Fibroblast of the aortic adventitia (primary cell): ENCODE measurements around the gene CEP164. TPM values are rescaled to one million over a fixed set of nuclear protein-coding genes. Genes with fewer than 3 reads are reported as not detected.

Source experiments
- DNase-seq: peaks from one replicate; pipeline ENCODE4 v3.0.0-alpha.2; 2010; ENCODE audit warnings: low read depth
- H3K4me3 ChIP-seq: 2 replicates; pipeline ENCODE4 v1.5.1; 2011; ENCODE audit warnings: low read depth, mild to moderate bottlenecking, control low read depth, low read length, moderate library complexity
- total RNA-seq: library from RNA; depleted of rRNA; stranded (reverse); fragments of >200 nt; gene quantifications from 2 replicates; pipeline ENCODE4 v1.2.3, GENCODE V29; 2012; ENCODE audit warnings: low replicate concordance
- TF ChIP-seq, protein P1 (sequence below): IDR thresholded peaks from 2 replicates; pipeline ENCODE4 v1.5.1; 2011; ENCODE audit warnings: mild to moderate bottlenecking, low read length, control low read depth, inconsistent platforms; ENCODE audit not compliant: insufficient read depth

The CEP164 gene
- total RNA-seq, 1 donor: 38.5 TPM

GRCh38 chr11:117382746-117383145 is 55.1 kb downstream of the CEP164 start:
- no peak for DNase-seq
- no peak overlapping the region for H3K4me3 ChIP-seq
- TF ChIP-seq, protein P1, sequence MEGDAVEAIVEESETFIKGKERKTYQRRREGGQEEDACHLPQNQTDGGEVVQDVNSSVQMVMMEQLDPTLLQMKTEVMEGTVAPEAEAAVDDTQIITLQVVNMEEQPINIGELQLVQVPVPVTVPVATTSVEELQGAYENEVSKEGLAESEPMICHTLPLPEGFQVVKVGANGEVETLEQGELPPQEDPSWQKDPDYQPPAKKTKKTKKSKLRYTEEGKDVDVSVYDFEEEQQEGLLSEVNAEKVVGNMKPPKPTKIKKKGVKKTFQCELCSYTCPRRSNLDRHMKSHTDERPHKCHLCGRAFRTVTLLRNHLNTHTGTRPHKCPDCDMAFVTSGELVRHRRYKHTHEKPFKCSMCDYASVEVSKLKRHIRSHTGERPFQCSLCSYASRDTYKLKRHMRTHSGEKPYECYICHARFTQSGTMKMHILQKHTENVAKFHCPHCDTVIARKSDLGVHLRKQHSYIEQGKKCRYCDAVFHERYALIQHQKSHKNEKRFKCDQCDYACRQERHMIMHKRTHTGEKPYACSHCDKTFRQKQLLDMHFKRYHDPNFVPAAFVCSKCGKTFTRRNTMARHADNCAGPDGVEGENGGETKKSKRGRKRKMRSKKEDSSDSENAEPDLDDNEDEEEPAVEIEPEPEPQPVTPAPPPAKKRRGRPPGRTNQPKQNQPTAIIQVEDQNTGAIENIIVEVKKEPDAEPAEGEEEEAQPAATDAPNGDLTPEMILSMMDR: no peak

DNA sequence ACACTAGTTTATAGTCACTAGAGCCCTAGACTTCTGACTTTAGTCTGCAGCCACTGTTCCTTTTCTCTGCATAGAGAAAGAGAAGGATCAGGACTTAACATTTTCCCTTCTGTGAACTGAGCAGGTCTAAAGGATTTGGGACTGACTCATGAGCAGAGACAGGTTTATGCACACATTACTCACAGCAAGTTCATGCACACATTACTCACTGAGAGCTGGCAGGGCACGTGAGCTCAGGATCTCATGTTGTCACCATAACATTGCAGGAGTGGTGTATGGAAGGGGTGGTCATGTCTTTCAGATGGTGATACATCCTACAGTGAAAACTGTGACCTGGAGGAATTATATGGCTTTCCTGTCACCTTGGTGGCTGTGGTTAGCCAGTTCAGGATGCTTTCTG is 56.4 kb downstream of the CEP164 start:
- TF ChIP-seq, protein P1: no peak
- no peak overlapping the region for H3K4me3 ChIP-seq
- peak; percentile 73 for DNase-seq

GRCh38 chr11:117385471-117385870 is 57.8 kb downstream of the CEP164 start:
- no peak overlapping the region for H3K4me3 ChIP-seq
- TF ChIP-seq, protein P1: no peak
- DNase-seq: no peak

DNA sequence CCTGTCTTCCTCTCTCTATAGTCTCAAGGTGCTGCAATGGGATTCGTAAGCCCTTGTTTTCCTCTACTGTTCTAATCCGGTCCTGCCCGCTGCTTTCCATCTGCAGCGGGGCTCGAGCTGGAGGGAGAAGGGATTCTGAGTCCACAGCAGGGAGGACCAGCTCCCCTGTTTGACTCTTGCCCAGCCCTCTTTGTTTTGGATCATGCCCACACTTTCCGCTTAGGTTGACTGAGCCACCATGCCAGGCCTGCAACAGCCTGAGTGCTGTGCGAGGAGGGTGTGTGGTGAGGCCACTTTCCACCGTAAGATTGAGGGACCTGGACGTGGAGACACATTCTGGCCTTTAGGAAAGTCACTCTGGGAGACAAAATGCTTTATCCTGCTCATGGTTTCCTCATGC is 58.3 kb downstream of the CEP164 start:
- DNase-seq: no peak
- H3K4me3 ChIP-seq: no peak overlapping the region
- TF ChIP-seq, protein P1: no peak

DNA sequence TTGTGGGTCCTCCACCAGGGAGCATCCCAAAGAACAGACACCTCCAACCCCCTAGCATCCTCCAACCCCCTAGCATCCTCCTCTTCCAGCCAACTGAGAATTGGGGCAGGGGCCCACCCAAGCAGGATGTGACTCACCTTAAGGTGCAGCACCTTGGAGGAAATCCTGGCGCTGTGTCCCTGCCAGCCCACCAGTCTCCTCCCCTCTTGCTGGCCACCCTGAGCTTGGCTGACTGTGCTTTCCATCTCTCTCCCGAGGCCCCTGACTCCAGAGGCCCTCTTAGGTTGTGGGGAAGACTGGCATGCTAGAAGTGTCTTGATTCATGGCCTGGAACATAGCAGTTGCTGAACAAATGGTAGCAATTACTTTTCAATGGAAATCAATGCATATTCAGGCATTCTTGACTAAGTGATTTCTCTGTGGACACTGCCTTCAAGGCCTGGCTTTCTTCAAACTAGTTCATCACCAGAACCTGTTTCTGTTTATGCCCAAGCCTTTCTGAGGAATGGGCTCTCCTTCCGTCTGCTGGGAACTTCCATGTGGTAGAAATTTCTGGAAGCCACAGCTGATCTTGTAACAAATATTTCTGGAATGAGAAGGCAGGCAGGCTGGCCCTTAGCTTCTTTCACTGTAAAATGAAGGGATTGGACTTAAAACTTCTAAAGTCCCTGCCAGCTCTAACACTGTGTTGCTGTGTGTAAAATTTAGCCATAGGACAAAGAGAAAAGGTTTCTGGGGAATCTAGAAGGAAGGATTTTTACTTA is 60.5 kb downstream of the CEP164 start:
- TF ChIP-seq, protein P1: no peak
- no peak overlapping the region for H3K4me3 ChIP-seq
- DNase-seq: peak; percentile 71

- no peak overlapping the region for H3K4me3 ChIP-seq
- DNase-seq: no peak
- TF ChIP-seq, protein P1: no peak
Measured at GRCh38 chr11:117390743-117391142, 63.1 kb downstream of the CEP164 start.

DNA sequence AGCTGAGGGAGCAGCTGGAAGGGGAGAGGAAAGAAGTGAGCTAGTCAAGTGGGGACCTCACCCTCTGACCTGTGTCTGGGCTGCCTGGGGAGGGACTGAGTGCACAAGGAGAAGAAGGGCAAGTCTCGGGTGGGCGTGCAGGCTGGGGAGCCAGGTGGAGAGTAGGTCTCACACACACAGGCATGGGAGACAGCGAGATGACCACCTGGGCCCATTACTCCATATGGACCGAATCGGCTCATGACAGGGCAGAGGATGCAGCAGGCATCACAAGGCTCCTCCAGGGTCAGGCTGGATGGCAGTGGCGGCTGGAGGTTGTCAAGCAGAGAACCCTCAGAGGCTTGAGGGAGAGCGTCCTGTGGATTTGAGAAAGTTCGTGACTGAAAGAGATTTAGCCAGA is 63.5 kb downstream of the CEP164 start:
- TF ChIP-seq, protein P1: no peak
- H3K4me3 ChIP-seq: no peak overlapping the region

More for the DNA sequence above, 63.5 kb downstream of the CEP164 start:
- DNase-seq: no peak
